ENCODE data around the gene PRKN. TPM values are rescaled to one million over a fixed set of nuclear protein-coding genes. Genes with fewer than 3 reads are reported as not detected.

Gene PRKN
- total RNA-seq, 1 experiment from 2014 or later, result 2.0 TPM

- Histone ChIP-seq H2AK5ac (ENCODE audit: insufficient read length, low read length) (no peak overlapping the region), H3K9me3 (ENCODE audit: control insufficient read depth, low read depth, low read length) (no peaks in the 10 kb centered on the region), H3K56ac (ENCODE audit: insufficient read length, low read depth, low read length) (no peak overlapping the region), H3K4me1 (ENCODE audit: insufficient read depth, low read length) (no peaks in the 10 kb centered on the region), H2BK5ac (ENCODE audit: insufficient read length, low read length) (no peak overlapping the region), H3K18ac (ENCODE audit: insufficient read length, low read depth, low read length) (no peak overlapping the region), H3K27me3 (ENCODE audit: insufficient read depth, low read length) (no peaks in the 10 kb centered on the region), H3K4ac (ENCODE audit: low read depth, low read length) (no peak overlapping the region), H4K8ac (replicated peaks; ENCODE audit: insufficient read length, low read depth, low read length) (no peak overlapping the region), H3T11ph (ENCODE audit: low read length) (no peak overlapping the region), H3K79me1 (ENCODE audit: insufficient read depth, low read depth, low read length, poor library complexity, severe bottlenecking) (no peaks in the 10 kb centered on the region), H3K79me2 (ENCODE audit: insufficient read depth, low read length) (no peaks in the 10 kb centered on the region), H3K27ac (ENCODE audit: insufficient read length, low read depth, low read length) (no peak overlapping the region), H4K5ac (ENCODE audit: insufficient read length, low read depth, low read length) (no peak overlapping the region), H3K23me2 (ENCODE audit: insufficient read length, low read depth, low read length, poor library complexity, severe bottlenecking) (no peaks in the 10 kb centered on the region), H2BK15ac (ENCODE audit: low read depth, low read length) (no peak overlapping the region), H3K23ac (ENCODE audit: insufficient read length, low read depth, low read length) (no peak overlapping the region), H2AFZ (ENCODE audit: low read length) (no peak overlapping the region), H4K20me1 (ENCODE audit: control insufficient read depth, insufficient read depth, insufficient read length) (no peaks in the 10 kb centered on the region), H4K91ac (ENCODE audit: insufficient read length, low read depth, low read length) (no peak overlapping the region), H3K9ac (ENCODE audit: extremely low read depth, insufficient read length, low read length) (no peak overlapping the region), H2BK120ac (ENCODE audit: low read depth, low read length, poor library complexity, severe bottlenecking) (no peak overlapping the region), H3K14ac (ENCODE audit: insufficient read depth, low read length) (no peak overlapping the region), H2BK12ac (ENCODE audit: insufficient read length, low read depth, low read length) (no peak overlapping the region), H2BK20ac (ENCODE audit: low read depth, low read length, poor library complexity, severe bottlenecking) (no peak overlapping the region), H3K4me2 (ENCODE audit: insufficient read depth, insufficient read length, low read length) (no peak overlapping the region)
- Mint-ChIP-seq H3K4me3 (no peak overlapping the region), H3K27ac (no peak overlapping the region), H3K4me1 (peaks cover 13 to 24% of the 10 kb centered on the region in 2 experiments), H3K36me3 (ENCODE audit: insufficient read depth in 1 of 3, low read depth in 3 of 3) (no peaks in the 10 kb centered on the region; a peak in 1 of 7 replicates), H3K9me3 (no peaks in the 10 kb centered on the region; a peak in 1 of 5 replicates), H3K27me3 (ENCODE audit: low read depth) (no peaks in the 10 kb centered on the region)
- no peak for DNase-seq
- no peak for TF ChIP-seq CTCF (conservative IDR thresholded peaks at IDR 0.05)
- WGBS (ENCODE audit: extremely low coverage, insufficient read length, low lambda C conversion rate), result no CpG with 5 or more reads among the region's 2 CpGs
These were observed 1181.8 kb downstream of the PRKN start for GRCh38 chr6:161545741-161546140.
